SIG-M5 (cell line): Measurements from ENCODE around the gene ZNF280B.
"Not testable (repeated sequence)": the region's sequence is repeated elsewhere in the genome, so short reads cannot be mapped to it uniquely, and the experiment has no call there.

Experiments
- DNase-seq: peaks from one replicate; lab custom pipeline; 2025; lab: John Stamatoyannopoulos, UW

The ZNF280B gene

GRCh38 chr22:22463855-22464540, 44.5 kb downstream of the ZNF280B start:
- no peak for DNase-seq

- no peak for DNase-seq
Measured at GRCh38 chr22:22462813-22463567, 45.6 kb downstream of the ZNF280B start.

- no peak for DNase-seq
Measured at GRCh38 chr22:22461583-22461982, 47.0 kb downstream of the ZNF280B start.

GRCh38 chr22:22461111-22461510, 47.4 kb downstream of the ZNF280B start:
- no peak for DNase-seq

- no peak for DNase-seq
Measured at GRCh38 chr22:22460635-22461034, 47.9 kb downstream of the ZNF280B start.

GRCh38 chr22:22460060-22460459, 48.5 kb downstream of the ZNF280B start:
- no peak for DNase-seq

GRCh38 chr22:22458896-22459588, 49.5 kb downstream of the ZNF280B start:
- no peak for DNase-seq

GRCh38 chr22:22458387-22458786, 50.2 kb downstream of the ZNF280B start:
- DNase-seq: no peak

- no peak for DNase-seq
Measured at GRCh38 chr22:22454997-22455396, 53.5 kb downstream of the ZNF280B start.

GRCh38 chr22:22452996-22453686, 55.4 kb downstream of the ZNF280B start:
- DNase-seq: no peak

GRCh38 chr22:22452211-22452610, 56.3 kb downstream of the ZNF280B start:
- no peak for DNase-seq

- DNase-seq: no peak
Measured at GRCh38 chr22:22450343-22450839, 58.2 kb downstream of the ZNF280B start.

- no peak for DNase-seq
Measured at GRCh38 chr22:22449819-22450218, 58.7 kb downstream of the ZNF280B start.

- DNase-seq: no peak
Measured at GRCh38 chr22:22446517-22446916, 62.0 kb downstream of the ZNF280B start.

GRCh38 chr22:22444007-22444589, 64.4 kb downstream of the ZNF280B start:
- DNase-seq: not testable (repeated sequence)

- no peak for DNase-seq
Measured at GRCh38 chr22:22442928-22443709, 65.4 kb downstream of the ZNF280B start.

- DNase-seq: not testable (repeated sequence)
Measured at GRCh38 chr22:22441626-22442025, 66.9 kb downstream of the ZNF280B start.

- DNase-seq: no peak
Measured at GRCh38 chr22:22440188-22440587, 68.4 kb downstream of the ZNF280B start.
